NB4 (cell line): ENCODE data around the gene PGLYRP4.

ENCODE experiments used
- DNase-seq: peaks from one replicate; pipeline ENCODE4 v3.0.0; 2010; ENCODE audit warnings: low read depth
- H3K4me3 ChIP-seq: one replicate; pipeline ENCODE4 v1.5.1; 2011; ENCODE audit warnings: mild to moderate bottlenecking, low read depth, low read length, moderate library complexity
- CTCF ChIP-seq: IDR thresholded peaks from one replicate; pipeline ENCODE4 v1.5.1; 2012; ENCODE audit warnings: low read depth, low read length
- MAX ChIP-seq: IDR thresholded peaks from 2 replicates; pipeline ENCODE4 v1.6.1; 2011; ENCODE audit warnings: low read depth, low read length
- MYC ChIP-seq: IDR thresholded peaks from 2 replicates; pipeline ENCODE4 v1.6.1; 2011; ENCODE audit warnings: low read depth, low read length
- POLR2A ChIP-seq: IDR thresholded peaks from 2 replicates; pipeline ENCODE4 v1.6.1; 2011; ENCODE audit warnings: mild to moderate bottlenecking; ENCODE audit not compliant: insufficient read length; ENCODE audit errors: extremely low read depth

PGLYRP4 gene

GRCh38 chr1:153372571-153372970 lies 23.9 kb upstream of the PGLYRP4 start:
- H3K4me3 ChIP-seq: no peak overlapping the region
- DNase-seq: no peak
- TF ChIP-seq MAX (no peak), POLR2A (no peak), MYC (no peak)

GRCh38 chr1:153371231-153371630 lies 22.6 kb upstream of the PGLYRP4 start:
- H3K4me3 ChIP-seq: no peak overlapping the region
- DNase-seq: no peak
- TF ChIP-seq POLR2A: no peak
- no peak for TF ChIP-seq CTCF
- TF ChIP-seq MAX: no peak
- TF ChIP-seq MYC: no peak

GRCh38 chr1:153370146-153370545 lies 21.5 kb upstream of the PGLYRP4 start:
- no peak overlapping the region for H3K4me3 ChIP-seq
- TF ChIP-seq MAX: no peak
- TF ChIP-seq POLR2A: no peak
- no peak for TF ChIP-seq CTCF
- no peak for TF ChIP-seq MYC
- DNase-seq: no peak

GRCh38 chr1:153368495-153368894 lies 19.9 kb upstream of the PGLYRP4 start:
- no peak overlapping the region for H3K4me3 ChIP-seq
- TF ChIP-seq MYC (no peak), POLR2A (no peak), MAX (no peak), CTCF (no peak)
- DNase-seq: peak; percentile 45

- no peak for TF ChIP-seq MAX
- no peak for TF ChIP-seq CTCF
- TF ChIP-seq MYC: no peak
- no peak for TF ChIP-seq POLR2A
- no peak for DNase-seq
- no peak overlapping the region for H3K4me3 ChIP-seq
Observed at GRCh38 chr1:153367090-153367489, 18.4 kb upstream of the PGLYRP4 start.

GRCh38 chr1:153366261-153366660 lies 17.6 kb upstream of the PGLYRP4 start:
- H3K4me3 ChIP-seq: no peak overlapping the region
- DNase-seq: no peak
- TF ChIP-seq CTCF (no peak), MAX (no peak), MYC (no peak), POLR2A (no peak)
